Heart right ventricle (tissue), 16 donors: ENCODE measurements around the gene FIGLA. TPM values are rescaled to one million over a fixed set of nuclear protein-coding genes. Genes with fewer than 3 reads are reported as not detected.

Source experiments
- ATAC-seq, 8 donors: fragments of 200-7000 bp; cut with Tn5 transposase; one replicate each; pipeline ENCODE4 v1.9.1; 2020; ENCODE audit warnings: mild to moderate bottlenecking in 8 of 8, moderate library complexity in 8 of 8, moderate number of reproducible peaks in 1 of 8
- DNase-seq, 2 donors: peaks; one replicate each; pipeline ENCODE4 v3.0.0-alpha.2; 2020
- H3K27ac ChIP-seq, 10 donors: fragments of 200-600 bp; sonication (generic) in 2 of 10; one replicate each; pipeline versions ENCODE4 v1.5.0 to v1.8.0; 2020 to 2022; ENCODE audit warnings: mild to moderate bottlenecking in 3 of 10
- H3K27me3 ChIP-seq, 7 donors: fragments of 200-600 bp; one replicate each; pipeline ENCODE4 v1.8.0; 2021 to 2022; ENCODE audit warnings: mild to moderate bottlenecking in 2 of 7
- H3K36me3 ChIP-seq, 9 donors: fragments of 200-600 bp; sonication (generic) in 1 of 9; one replicate each; pipeline versions ENCODE4 v1.5.0 to v1.8.0; 2020 to 2022; ENCODE audit warnings: mild to moderate bottlenecking in 2 of 9
- H3K4me1 ChIP-seq, 9 donors: fragments of 200-600 bp; sonication (generic) in 1 of 9; one replicate each; pipeline versions ENCODE4 v1.5.0 to v1.8.0; 2020 to 2022; ENCODE audit warnings: mild to moderate bottlenecking in 4 of 9
- H3K4me3 ChIP-seq, 10 donors: fragments of 200-600 bp; sonication (generic) in 2 of 10; one replicate each; pipeline versions ENCODE4 v1.5.0 to v1.8.0; 2020 to 2022; ENCODE audit warnings: mild to moderate bottlenecking in 7 of 10, moderate library complexity in 2 of 10
- H3K9me3 ChIP-seq, 11 donors: fragments of 200-600 bp in 10 of 11; sonication (generic) in 2 of 11; one replicate each; pipeline versions ENCODE4 v1.5.0 to v1.8.0; 2013 to 2022; ENCODE audit warnings: mild to moderate bottlenecking in 2 of 11, control low read depth in 1 of 11, moderate library complexity in 1 of 11
- WGBS, 2 donors: extraction: QIAGEN DNeasy Blood & Tissue Kit; methylation state at CpG; one replicate each; pipeline ENCODE4 v1.1.7; 2013; ENCODE audit warnings: inconsistent platforms in 1 of 2; 5-methylcytosine and 5-hydroxymethylcytosine counted together
- intact Hi-C, 10 donors: fragments of 100-400 bp; cut with DNase I; formaldehyde crosslinking; loops; one replicate each; pipeline versions ENCODE4 v1.11.1 to v1.14.2; 2022
- polyA plus RNA-seq, 2 donors: library from polyadenylated mRNA; stranded (reverse); fragments of 200-250 nt; gene quantifications; one replicate each; pipeline ENCODE4 v1.2.3, GENCODE V29; 2013
- total RNA-seq, 10 donors: library from RNA; stranded (reverse); fragmentation: NEBNext Ultra II Directional in 3 of 10; extraction: Animal tissue kit (Norgen Biotek cat#: 25700) in 3 of 10; gene quantifications; one replicate each; pipeline versions ENCODE4 v1.2.1 to v1.2.4, GENCODE V29; 2021 to 2023
- TF ChIP-seq, protein P1 (sequence below), 9 donors: fragments of 200-600 bp; sonication (generic) in 2 of 9; IDR thresholded peaks; one replicate each; pipeline versions ENCODE4 v1.5.0 to v1.8.0; 2021 to 2022; ENCODE audit warnings: antibody characterized with exemption in 9 of 9, mild to moderate bottlenecking in 5 of 9, moderate library complexity in 1 of 9
- donor health status: Arrhythmogenic right ventricular cardiomyopathy.
- donor health status: ischemic (EF 13 %, LVEDD 7.1; RV severe dilation, severe dysfunction).
- donor health status: healthy with polysubstance abuse.
- donor health status: DM: no; HTN: yes; CAD: no.
- donor health status: DM: no; HTN: no; CAD: no.
- donor health status: ischemic (EF 25% LVEDD 6.9; RV normal size, moderate dysfunction).
- donor health status: ischemic (EF 25% LVEDD 5.7; RV mildly dilated, moderate dysfunction).
- donor health status: healthy.
- donor health status: DM: yes; HTN: yes; CAD: no.
- donor health status: Ischemic cardiomyopathy.
- donor health status: ischemic (EF 35%, LVEDD 5.7; RV mildly dilated, moderate dysfunction).
- donor health status: nonischemic (EF 11% LVEDD 7.7; RV severe dilation, severe dysfunction).
- donor health status: DM: yes; HTN: yes; CAD: no.
- donor health status: PGD.
- donor health status: ischemic (EF 29% LVEDD 5.4; RV normal size, mild dysfunction).
- donor health status: nonischemic (EF 23%, LVEDD 6.1; RV moderate dilation, normal function).

Gene FIGLA
- total and polyA plus RNA-seq, 12 donors, result 0.36 to 0.51 TPM; not detected in 10

DNA sequence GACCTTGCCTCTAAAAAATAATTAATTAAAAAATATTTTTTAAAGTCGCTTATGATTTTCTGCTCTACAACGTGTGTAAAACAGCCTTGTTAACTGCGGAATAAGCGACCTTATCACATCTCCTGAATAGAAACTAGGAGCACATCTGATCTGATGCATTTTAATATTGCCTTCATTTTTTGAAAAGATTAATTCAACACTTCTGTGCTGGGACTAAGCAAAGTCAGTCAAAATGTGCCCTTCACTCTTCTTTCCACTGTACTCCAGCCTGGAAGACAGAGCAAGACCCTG, 17.3 kb upstream of the FIGLA start:
- H3K36me3 ChIP-seq, result no peaks in the 10 kb centered on the region
- peaks cover 0 to 25% (median 0%) of the 10 kb centered on the region in 7 donors for H3K27me3 ChIP-seq
- WGBS, 2 donors, result 94% methylated on average over 4 of the region's 4 CpGs
- H3K27ac ChIP-seq, result no peak overlapping the region
- TF ChIP-seq, protein P1, sequence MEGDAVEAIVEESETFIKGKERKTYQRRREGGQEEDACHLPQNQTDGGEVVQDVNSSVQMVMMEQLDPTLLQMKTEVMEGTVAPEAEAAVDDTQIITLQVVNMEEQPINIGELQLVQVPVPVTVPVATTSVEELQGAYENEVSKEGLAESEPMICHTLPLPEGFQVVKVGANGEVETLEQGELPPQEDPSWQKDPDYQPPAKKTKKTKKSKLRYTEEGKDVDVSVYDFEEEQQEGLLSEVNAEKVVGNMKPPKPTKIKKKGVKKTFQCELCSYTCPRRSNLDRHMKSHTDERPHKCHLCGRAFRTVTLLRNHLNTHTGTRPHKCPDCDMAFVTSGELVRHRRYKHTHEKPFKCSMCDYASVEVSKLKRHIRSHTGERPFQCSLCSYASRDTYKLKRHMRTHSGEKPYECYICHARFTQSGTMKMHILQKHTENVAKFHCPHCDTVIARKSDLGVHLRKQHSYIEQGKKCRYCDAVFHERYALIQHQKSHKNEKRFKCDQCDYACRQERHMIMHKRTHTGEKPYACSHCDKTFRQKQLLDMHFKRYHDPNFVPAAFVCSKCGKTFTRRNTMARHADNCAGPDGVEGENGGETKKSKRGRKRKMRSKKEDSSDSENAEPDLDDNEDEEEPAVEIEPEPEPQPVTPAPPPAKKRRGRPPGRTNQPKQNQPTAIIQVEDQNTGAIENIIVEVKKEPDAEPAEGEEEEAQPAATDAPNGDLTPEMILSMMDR (IDR thresholded peaks at IDR 0.05), result no peak
- no peak overlapping the region for H3K4me3 ChIP-seq
- peaks cover 0 to 5% (median 0%) of the 10 kb centered on the region in 11 donors for H3K9me3 ChIP-seq
- intact Hi-C loops, result no loop called here
- DNase-seq (no peak), ATAC-seq (no peak)
- H3K4me1 ChIP-seq, result no peaks in the 10 kb centered on the region

- Histone ChIP-seq H3K36me3 (no peaks in the 10 kb centered on the region), H3K9me3 (peaks cover 0 to 5% (median 0%) of the 10 kb centered on the region in 11 donors), H3K27me3 (peaks cover 0 to 25% (median 0%) of the 10 kb centered on the region in 7 donors), H3K4me3 (no peak overlapping the region), H3K4me1 (no peaks in the 10 kb centered on the region), H3K27ac (no peak overlapping the region)
- DNase-seq, result no peak
- intact Hi-C loops, result no loop called here
- TF ChIP-seq, protein P1 (IDR thresholded peaks at IDR 0.05), result no peak
- WGBS, 2 donors, result 85 to 94% methylated on average over 6 of the region's 6 CpGs
- no peak for ATAC-seq
Observed at GRCh38 chr2:70807102-70807827, 16.8 kb upstream of the FIGLA start.

DNA sequence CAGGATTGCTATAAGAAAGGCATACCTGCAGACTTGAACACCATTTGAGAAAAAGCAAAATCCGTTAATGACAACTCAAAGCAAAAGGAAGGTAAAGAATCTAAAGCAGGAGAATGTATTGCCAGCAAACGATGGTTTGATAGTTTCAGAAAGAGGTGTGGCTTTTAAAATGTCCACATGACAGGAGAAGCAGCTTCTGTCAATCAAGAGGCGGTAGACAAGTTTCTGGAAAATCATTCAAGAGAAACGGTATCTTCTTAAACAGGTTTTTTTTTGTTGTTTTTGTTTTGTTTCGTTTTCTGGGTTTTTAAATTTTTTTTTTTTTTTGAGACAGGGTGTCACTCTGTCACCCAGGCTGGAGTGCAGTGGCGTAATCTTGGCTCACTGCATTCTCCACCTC, 16.2 kb upstream of the FIGLA start:
- Histone ChIP-seq H3K4me1 (no peaks in the 10 kb centered on the region), H3K27ac (no peak overlapping the region), H3K4me3 (no peak overlapping the region), H3K36me3 (no peaks in the 10 kb centered on the region), H3K27me3 (peaks cover 0 to 25% (median 0%) of the 10 kb centered on the region in 7 donors), H3K9me3 (peaks cover 0 to 5% (median 0%) of the 10 kb centered on the region in 11 donors)
- intact Hi-C loops, result no loop called here
- 69 to 74% methylated on average over 6 of the region's 6 CpGs for WGBS, 2 donors
- no peak for ATAC-seq
- no peak for DNase-seq
- TF ChIP-seq, protein P1 (IDR thresholded peaks at IDR 0.05), result no peak

DNA sequence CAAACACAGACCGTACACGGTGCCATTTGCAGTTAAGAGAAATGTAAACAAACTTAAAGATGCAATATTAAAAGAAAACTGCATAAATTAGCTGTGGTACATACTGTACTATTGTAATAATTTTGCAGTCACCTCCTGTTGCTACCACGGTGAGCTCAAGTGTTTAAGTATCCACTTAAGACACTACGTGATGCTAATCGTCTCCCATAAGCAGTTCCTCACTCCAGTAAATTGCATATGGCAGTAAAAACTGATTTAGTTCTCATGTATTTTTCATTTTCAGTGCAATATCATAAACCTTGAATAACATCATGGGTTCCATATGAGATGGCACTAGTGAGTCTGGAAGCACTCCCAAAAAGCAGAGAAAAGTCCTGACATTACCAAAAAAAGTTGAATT, 15.6 kb upstream of the FIGLA start:
- peaks cover 0 to 25% (median 0%) of the 10 kb centered on the region in 7 donors for H3K27me3 ChIP-seq
- WGBS, 2 donors, result 56 to 70% methylated on average over 5 of the region's 5 CpGs
- TF ChIP-seq, protein P1 (IDR thresholded peaks at IDR 0.05), result no peak
- H3K4me3 ChIP-seq, result no peak overlapping the region
- DNase-seq (no peak), ATAC-seq (no peak)
- intact Hi-C loops, result no loop called here
- H3K36me3 ChIP-seq, result no peaks in the 10 kb centered on the region
- no peak overlapping the region for H3K27ac ChIP-seq
- H3K9me3 ChIP-seq, result peaks cover 0 to 5% (median 0%) of the 10 kb centered on the region in 11 donors
- H3K4me1 ChIP-seq, result no peaks in the 10 kb centered on the region
